Measurements from ENCODE around the gene ZDHHC22. TPM values are rescaled to one million over a fixed set of nuclear protein-coding genes. Genes with fewer than 3 reads are reported as not detected.

The ZDHHC22 gene
- total RNA-seq, 1 experiment from 2014 or later: 0.10 TPM

DNA sequence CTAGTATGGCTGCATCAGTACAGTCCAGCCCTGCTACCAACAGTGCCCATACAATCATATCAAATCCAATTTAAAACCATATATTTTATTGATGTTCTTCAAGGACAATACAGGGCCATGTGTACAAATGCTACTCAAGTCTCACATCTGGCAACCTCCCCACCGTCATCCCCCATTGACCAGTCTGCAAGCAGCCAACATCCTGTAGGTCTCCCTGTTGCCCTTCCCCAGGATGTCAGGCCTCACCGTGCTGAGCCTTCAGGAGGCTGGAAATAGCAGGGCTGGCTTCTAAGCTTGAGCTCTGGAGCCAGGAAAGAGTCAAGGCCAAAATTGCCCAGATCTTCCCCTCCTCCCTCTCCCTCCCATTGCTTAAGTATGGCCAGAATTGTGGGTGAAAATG is 10.4 kb downstream of the ZDHHC22 start:
- no peak for DNase-seq (ENCODE audit: low read depth)

DNA sequence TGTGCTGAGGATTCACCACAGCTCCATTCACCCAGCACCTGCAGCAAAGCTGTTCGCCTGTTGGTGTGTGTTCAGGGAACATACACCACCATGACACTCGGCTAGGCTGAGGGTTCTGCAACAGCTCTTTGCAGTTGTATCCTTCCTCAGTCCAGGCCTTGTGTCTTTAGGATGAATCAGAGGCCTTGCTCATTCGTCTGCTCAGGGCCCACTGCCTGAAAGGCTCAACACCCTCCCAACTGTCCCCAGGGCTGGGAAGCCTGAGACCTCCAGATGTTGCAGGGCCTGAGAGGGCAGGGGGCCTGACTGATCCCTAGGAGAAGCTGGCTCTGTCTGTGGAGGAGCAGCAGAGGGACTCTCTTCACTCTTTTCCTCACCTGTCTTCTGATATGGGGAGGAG is 11.2 kb downstream of the ZDHHC22 start:
- no peak for DNase-seq (ENCODE audit: low read depth)

DNA sequence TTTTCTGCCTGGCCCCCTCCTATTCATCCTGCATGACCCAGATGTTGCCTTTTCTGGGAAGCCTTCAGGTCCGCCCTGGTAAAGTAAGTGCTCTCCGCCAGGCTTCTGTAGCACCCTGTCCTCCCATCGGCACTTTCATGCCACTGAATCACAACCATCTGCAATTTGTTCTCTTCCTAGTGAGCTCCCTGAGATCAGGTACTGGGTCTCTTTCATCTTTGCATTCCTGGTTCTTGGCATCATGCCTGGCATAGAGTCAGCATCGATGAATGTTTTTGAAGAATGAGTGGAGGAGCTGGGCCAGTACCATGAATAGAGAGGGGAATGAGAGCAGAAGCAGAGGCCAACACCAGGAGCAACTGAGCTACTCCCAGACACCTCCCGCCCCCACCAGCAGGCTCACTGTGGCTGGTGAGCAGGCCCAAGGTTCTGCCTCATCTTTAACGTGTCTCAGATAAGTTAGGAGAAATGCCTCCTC is 13.1 kb downstream of the ZDHHC22 start:
- peak; percentile 54 for DNase-seq (ENCODE audit: low read depth)

DNA sequence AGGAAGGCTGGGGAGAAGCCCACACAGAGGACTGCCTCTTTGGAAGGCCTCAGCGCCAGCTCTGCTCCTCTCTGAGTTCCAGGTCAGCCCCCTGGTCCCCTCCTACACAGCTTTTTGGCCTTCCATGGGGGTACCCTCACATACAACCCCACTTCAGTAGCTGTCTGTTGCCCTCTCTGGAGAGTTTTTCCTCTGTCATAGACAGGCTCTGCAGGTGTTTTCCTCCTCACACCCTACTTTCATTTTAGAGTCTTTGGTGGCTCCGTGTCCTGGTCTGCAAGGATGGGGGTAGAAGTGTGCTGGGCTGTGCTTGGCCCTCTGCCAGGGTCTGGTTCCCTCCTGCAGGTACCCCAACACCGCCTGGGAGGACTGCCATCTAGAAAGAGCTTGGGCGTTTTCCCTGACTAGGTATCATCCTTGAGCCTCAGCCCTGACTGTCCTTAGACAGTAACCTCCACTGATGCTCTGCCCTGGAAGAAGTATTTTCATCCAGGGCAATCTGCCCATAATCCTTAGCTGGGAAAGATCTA is 15.1 kb downstream of the ZDHHC22 start:
- DNase-seq (ENCODE audit: low read depth): no peak

DNA sequence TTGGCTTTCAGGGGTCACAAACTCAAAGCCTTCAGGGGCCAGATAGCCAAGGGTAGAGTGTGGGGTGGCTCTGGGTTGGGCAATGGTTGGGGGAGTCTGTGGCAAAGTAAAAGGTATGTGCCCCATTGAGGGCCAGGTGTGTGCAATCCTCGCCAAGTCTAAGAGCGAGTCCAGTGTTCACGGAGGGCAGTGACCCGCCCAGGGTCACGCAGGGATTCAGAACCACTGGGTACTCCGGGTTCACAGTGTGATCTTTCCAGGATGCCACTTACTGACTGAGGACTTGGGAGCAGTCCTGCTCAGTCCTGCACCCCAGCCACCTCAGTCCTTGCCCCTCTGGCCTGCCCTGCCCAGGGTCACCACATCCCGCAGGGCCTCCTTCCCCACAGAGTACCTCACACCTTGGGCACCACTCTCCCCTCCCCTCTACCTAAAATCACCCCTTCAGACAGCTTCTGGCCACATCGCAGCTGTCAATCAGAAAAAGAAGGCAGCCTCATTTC is 15.7 kb downstream of the ZDHHC22 start:
- DNase-seq (ENCODE audit: low read depth): no peak

DNA sequence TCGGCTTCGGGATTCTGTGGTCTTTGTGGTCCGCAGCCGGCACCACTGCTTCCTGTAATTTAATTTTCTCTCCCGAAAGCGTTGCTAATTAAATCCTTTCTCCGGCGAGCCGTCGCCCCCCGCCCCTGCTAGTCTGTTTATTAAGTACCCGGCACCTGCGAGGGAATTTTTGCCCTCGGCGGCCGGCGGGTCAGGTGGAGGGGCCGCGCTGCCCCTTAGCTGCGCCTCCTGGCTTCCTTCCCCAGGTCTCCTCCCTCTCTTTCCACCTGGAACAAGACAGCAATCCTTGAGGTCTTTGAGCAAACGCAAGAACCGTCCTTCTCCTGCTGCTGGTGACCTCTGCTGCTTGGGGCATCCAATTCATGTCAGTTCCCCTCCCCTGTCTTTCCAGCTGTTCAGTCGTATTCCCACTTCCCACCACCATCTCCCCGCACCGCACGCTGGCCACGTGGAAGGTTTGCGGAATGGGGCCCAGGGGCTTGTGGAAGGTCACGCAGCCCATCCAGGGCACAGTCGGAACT is 16.2 kb downstream of the ZDHHC22 start:
- no peak for DNase-seq (ENCODE audit: low read depth)

DNA sequence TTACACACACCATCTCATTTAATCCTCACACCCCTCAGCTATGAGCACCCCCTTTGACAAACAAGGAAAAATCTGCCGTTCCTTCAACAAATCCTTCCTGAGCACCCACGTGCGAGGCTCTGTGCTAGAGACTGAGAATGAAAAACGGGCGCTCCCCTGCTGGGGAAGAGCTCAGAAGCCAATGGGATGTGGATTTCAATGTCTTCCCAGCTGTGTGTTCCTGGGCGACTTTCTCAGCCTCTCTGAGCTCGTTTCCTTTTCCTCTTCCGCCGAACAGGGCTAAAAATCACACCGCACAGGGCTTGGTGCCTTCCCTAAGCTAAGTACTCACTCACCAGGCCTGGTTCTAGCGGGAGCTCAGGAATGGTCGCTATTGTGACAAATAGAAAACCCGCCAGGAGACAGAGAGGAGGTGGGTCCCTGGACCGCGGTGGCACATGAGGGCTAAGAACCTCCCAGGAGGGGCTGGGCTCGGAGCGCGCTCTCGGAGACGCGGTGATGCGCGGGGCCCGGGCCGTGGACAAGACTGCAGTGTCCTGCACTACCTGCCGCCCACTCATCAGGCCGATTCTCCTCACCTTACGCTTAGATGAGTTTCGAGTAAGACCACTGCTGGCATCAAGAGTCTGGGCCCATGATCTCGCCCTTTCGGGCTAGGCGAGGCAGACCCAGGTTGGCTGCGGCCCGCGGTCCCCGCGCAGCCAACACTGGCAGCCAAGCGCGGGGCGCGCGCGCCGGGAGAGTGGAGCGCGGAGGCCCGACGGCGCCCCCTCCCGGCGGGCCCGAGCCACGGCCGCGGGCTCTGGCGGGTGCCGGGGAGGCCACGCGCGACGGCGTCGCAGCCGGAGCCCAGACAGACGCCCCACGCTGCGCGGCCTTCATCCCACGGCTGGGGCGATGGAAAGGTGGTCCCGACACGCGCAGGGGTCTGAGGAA is 17.0 kb downstream of the ZDHHC22 start:
- DNase-seq (ENCODE audit: low read depth): no peak

DNA sequence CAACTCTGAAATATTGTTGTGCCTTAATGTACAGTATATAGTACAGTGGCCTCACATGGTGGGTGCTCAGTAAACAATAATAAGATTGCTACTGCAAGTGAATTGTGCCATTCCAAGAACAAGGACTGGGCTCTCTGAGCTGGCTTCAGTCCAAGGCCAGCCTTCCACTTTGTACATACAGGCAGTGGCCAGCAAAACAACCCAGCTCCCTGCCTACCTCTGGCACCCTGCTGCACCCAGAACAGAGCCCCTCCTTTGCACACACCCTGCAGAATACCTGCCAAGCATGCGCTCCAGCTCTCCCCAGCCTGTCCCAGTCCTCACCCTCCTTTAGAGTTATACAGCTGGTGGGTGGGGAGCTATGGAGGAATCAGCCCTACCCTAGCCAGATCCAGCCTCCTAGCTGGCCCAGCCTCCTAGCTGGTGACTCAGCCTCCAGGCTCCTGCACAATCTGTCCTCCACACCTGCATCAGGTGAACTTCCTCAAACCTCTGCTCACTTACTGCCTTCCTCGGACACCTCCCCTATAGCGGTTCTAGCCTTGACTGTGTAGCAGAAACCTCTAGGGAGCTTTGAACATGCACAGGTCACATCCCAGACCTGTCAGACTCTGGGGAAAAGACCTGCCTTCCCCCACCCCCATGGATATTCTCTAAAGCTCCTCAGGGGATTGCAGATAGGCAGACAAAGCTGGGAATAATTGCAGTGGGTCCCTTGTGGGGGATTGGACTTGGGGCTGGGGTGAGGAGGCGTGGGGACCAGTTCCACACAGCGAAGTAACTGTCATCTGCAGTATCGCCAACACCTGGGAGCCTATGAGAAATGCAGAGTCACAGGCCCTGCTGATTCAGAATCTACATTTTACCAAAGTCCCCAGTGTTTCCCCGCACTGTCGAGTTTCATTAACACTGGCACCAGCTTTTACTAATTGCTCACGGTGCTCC is 17.9 kb downstream of the ZDHHC22 start:
- DNase-seq (ENCODE audit: low read depth): no peak

DNA sequence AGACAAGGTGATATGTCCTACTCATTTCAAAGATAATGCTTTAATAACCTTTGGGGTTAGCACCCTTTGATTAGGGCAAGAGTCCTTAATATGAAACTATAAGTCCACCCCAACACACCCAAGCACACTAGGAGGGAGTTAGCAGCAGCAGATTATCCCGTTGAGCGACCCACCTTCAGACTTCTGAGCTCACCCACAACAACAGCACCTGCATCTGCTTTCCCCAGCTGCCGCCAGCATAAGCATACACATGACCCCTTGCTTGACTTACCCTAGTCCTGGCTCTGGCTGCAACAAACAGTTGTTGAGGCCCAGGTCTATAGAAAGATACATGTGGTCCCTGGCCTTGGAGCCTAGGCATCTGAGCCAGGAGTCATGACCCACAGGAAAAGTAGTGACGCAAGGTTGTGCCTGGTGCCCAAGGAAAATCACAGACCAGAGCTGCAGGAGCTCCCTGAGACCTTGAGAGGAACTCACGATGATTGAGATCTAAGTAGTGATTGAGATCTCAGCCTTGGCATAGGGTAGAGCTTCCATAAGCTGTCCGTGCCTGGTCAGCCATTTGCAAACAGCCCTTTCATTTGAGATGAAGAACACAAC is 19.0 kb downstream of the ZDHHC22 start:
- DNase-seq (ENCODE audit: low read depth): no peak

DNA sequence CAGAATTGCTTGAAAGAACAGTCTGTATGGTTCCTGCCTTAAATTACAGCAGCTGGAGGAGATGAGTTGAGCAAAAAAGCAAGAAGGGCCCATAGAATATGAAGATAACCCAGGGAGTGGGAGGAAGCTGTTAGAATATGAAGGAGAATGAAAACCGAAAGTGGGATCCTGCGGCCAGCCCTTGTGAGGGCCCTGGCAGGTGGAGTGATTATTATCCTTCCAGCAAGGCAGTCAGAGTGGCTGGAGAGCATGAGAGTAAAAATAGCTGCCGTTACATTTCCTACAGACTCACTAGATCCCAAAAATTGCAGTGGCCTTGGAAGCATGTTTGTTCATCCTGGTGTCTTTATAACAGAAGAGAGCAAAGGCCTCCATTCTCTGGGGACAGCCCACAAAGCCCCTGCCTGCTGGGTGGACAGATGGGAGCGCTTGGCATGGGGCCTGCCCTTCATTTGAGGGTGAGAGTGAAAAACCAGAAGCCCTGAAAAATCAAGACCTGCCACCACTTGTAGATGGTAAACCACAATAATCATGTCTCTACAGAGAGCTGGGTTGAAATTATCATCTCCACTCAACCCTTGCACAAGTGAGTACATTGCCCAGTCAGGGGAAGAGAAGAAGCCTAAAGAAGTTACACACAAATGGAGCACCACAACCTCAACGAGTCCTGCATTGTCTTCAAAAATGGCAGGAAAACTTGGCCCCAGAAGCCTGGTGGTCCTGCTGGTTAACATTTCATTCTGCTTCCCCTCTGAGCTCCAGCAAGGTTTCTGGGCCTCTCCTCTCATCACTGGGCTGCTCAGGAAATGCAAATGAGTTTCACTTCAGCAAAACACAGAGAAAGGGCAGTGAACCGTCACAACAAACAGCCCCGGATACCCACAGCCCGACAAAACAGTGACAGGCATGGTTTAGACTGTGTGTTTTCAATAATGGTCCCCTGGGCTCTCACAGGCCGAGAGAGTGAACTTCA is 20.5 kb downstream of the ZDHHC22 start:
- no peak for DNase-seq (ENCODE audit: low read depth)

DNA sequence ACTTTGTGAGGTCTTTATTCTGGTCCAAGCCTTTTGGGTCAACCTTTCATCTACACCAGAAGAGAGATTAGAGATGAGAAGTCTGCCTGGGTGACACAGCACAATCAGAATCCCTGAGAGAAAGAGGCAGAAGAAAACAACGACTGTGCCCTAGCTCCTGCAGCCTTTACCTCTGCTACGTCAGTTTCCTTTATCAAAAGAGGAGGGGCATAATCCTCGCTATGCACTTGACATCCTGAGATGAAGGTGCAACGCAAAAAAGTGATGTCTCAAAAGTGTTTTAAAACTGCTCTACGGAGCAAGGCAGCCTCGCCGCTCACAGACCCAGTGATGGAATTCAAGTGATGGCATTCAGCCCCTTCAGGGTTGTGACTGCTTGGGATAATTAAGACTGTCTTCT is 21.7 kb downstream of the ZDHHC22 start:
- no peak for DNase-seq (ENCODE audit: low read depth)

DNA sequence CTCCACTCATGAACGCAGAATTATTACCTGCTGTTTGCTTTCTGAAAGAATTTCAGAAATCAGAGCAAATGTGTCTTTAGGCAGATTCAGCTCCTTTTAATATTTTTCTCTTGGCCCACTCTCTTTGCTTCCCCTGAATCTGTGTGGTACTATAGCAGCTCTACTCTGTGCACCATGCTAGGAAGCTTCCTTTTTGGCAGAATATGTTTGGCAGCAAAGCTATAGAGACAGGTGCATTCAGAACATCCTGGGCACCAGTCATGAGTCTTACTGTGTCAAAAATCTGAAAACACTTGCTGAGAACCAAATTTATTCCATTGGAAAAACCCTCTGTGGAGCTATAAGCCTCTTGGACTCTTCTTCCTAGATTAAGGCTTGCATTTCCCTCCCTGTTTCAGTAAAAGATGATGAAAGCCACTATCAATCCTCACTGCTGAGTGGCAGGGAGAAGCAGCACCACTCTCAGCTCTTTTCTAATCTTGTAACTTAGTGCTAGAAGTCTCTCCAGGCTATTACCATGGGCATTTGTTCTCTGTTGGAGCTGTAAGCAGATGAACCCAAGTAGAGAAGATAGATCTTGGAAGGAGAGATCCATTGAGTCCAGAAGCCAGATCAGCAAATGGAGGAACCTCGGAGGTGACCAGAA is 25.3 kb downstream of the ZDHHC22 start:
- no peak for DNase-seq (ENCODE audit: low read depth)

DNA sequence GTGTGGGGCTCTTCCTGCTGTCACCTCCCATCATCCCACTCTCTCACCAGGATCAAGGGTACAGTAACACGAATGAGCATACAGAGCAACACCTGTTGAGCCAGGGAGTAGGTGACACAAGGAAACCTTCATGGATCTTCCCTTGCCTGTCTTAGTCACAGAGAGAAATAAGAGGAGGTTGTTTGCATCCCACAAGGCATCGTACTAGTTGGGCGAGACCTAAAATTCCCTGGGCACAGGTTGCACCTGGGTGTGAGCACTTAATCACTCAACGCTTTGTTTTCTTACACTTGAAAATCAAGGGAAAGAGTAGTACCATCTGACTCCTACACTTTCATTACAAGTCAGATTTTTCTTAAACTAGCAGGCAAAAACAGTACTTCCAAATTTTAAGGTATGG is 27.0 kb downstream of the ZDHHC22 start:
- DNase-seq (ENCODE audit: low read depth): no peak

DNA sequence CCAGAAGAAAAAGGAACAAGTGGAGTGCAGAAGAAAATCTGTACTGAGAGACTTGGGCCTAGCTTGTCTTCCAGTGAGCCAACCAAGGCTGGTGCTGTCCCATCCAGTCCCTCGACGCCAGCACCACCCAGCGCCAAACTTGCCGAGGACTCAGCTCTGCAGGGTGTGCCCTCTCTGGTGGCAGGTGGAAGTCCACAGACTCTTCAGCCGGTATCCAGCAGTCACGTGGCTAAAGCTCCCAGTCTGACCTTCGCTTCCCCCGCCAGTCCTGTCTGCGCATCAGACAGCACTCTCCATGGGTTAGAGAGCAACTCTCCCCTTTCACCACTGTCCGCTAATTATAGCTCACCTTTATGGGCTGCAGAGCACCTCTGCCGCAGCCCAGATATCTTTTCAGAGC is 27.9 kb downstream of the ZDHHC22 start:
- no peak for DNase-seq (ENCODE audit: low read depth)

DNA sequence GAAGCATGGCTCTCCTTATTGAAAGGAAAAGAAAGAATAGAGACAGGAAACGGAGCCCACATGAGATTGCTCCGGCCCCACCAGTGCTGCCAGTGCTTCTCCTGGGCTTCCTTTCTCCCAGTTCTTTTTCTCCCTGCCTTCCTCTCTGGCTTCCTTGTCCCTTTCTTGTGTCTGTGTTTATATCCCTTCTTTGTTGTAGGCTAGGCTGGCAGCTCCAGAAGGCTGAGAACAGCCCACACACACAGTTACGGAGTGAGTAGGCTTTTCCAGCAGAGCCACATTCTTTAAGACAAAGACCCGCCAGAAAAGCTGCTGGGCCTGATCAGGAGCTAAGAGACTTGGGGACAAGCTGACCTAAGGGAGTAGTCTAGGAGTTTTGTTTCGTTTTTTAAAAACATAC is 30.6 kb downstream of the ZDHHC22 start:
- no peak for DNase-seq (ENCODE audit: low read depth)

DNA sequence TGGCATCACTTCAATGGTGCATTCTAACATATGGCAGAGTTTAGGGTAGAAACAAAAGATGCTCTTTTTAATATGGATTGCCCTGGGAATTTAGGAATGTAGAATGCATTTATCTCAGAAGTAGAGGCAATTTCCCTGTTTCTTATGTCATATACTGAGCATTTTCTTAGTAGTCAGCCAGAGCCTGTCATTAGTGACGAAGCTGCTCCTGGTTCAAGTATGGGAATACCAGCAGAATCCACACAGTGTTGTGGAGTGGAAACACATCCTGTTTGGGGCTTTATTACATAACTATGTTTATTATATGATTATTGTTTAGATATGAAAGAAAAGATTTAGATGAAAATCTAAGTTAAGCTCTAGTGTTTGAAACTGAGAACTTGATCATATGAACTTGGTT is 31.3 kb downstream of the ZDHHC22 start:
- no peak for DNase-seq (ENCODE audit: low read depth)

DNA sequence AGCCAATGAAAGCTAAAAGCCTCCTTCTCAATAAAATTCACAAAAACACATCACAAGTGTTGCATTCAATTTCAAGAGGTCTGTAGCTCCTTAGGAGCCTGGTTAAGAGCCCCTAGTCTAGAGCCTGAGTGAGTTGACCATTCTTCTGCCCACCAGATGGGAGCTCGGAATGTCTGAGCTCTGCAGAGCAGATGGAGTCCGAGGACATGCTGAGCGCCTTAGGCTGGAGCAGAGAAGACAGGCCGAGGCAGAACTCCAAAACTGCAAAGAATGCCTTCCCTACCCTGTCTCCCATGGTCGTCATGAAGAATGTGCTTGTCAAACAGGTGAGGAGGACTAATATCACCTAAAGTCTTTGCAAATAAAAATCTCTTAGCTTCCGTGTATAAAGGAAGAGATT is 31.9 kb downstream of the ZDHHC22 start:
- no peak for DNase-seq (ENCODE audit: low read depth)

DNA sequence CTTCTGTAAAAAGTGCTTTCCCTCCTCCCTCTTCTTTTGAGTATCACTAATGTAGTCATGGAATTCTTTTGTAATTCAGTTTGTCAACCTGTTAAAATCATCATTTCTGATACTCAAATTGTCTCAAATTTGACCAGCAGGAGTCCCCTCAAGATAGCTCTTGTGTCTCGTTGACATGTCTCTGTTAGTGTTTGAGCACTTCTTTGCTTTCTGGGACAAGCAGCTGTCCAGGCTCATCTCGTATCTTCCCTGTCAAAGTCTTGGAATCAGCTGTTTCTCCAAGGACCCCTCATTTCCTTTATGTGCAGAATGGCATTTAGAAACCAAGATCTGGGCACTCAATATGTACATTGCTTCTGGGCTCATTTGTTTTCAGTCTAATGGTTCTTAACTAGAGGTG is 32.8 kb downstream of the ZDHHC22 start:
- DNase-seq (ENCODE audit: low read depth): no peak

DNA sequence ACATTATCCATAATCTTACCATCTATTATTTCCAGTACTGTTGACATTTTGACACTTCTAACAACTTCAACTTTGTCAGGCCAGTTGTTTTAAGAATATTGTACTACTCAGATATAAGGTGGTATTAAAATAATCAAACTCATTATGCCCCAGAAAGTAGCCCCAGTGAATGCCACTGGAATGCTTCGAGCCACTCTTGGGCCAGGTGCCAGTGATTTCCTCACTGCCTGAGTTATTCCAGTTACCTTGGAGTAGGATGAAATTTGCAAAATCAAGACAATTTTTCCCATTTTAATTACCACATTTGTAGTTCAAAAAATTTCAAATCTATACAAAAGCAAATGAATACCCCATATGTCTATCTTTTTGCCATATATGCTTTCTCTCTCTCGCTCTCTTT is 34.4 kb downstream of the ZDHHC22 start:
- DNase-seq (ENCODE audit: low read depth): no peak
